HG02610 (cell line): ENCODE measurements around the gene SLC12A5.
"Not testable (repeated sequence)": the region's sequence is repeated elsewhere in the genome, so short reads cannot be mapped to it uniquely, and the experiment has no call there.

Experiments used
- ATAC-seq: cut with Tn5 transposase; IDR thresholded peaks from one replicate; pipeline ENCODE4 v1.9.1; 2021; ENCODE audit warnings: mild to moderate bottlenecking, moderate library complexity; ENCODE audit not compliant: unreplicated experiment

The SLC12A5 gene

DNA sequence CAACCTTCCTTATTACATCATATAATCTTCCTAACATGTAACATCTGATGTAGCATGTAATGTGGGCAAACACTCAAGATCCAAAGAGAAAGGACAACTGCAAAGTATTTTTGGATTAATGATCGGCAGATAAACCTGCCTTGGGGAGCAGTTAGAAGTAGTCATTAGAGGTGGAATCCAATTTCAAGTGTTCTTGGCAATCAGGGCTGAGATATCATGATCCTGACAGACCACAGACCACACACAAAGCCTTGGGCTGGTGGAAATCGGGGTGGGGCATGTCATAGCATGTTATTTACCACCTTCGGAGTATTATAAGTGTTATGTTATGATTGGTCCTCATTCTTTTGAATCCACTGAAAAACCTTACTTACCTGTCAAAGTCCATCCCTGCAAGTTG lies 44.4 kb downstream of the SLC12A5 start:
- no peak for ATAC-seq

- ATAC-seq, result no peak
Observed at GRCh38 chr20:46074006-46074405, 45.0 kb downstream of the SLC12A5 start.

- ATAC-seq, result no peak
Observed at GRCh38 chr20:46076806-46077205, 47.8 kb downstream of the SLC12A5 start.

DNA sequence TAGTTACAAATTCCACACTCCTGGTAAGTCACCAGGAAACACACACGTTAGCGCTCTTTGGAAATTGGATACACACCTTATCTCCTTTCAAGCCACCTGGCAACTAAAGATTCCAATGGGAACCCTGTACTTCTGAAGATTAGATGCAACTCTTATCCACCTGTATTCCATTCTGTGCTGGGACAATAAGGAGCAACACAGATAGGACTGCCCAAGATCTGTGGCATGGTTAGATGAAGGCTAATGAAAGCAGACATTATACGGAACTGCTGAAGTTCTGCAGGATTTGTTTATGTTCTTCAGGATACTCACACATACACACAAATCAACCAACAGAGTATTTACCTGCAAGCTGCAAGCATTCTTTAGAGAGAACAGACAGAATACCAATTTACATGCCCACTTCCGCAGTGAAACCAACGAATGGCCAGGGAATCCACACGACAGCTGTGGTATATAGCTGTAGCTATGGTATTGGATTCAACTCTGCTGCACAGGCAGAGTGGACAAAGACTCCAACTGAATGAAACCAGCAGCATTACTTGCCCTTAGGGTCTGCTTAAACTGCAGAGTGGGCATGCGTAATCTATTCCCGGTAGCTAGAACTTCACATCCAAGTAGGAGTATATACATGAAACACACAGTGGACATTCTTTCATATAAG lies 48.8 kb downstream of the SLC12A5 start:
- no peak for ATAC-seq

GRCh38 chr20:46078954-46079353 lies 49.9 kb downstream of the SLC12A5 start:
- no peak for ATAC-seq

GRCh38 chr20:46081074-46081473 lies 52.1 kb downstream of the SLC12A5 start:
- ATAC-seq, result no peak

GRCh38 chr20:46083101-46083500 lies 54.1 kb downstream of the SLC12A5 start:
- ATAC-seq, result no peak

DNA sequence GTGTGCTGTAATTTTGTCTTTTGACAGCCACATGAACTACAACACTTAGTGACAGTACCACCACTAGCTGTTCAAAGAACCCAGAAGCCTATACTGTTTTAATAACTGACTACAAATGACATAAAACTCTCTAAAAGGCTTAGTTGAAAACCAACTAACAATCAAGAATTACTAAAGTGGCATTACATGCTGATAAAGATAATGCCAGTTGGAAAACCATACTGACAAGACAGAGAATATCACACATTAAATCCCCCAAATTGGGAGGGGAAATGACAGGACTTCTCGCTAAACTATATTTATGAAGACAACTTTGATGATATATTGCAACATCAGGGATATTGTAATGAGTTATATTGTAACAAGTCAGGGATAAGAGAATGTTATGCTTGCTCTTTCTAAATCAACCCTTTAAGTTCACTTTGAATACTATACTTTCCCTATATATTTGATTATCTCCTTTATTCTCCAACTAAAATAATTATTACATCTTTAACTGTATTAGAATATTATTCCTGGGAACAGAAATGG lies 54.6 kb downstream of the SLC12A5 start:
- ATAC-seq, result no peak

GRCh38 chr20:46084805-46085178 lies 55.8 kb downstream of the SLC12A5 start:
- no peak for ATAC-seq

GRCh38 chr20:46085179-46085851 lies 56.3 kb downstream of the SLC12A5 start:
- ATAC-seq, result no peak

GRCh38 chr20:46087161-46087560 lies 58.1 kb downstream of the SLC12A5 start:
- ATAC-seq, result no peak

DNA sequence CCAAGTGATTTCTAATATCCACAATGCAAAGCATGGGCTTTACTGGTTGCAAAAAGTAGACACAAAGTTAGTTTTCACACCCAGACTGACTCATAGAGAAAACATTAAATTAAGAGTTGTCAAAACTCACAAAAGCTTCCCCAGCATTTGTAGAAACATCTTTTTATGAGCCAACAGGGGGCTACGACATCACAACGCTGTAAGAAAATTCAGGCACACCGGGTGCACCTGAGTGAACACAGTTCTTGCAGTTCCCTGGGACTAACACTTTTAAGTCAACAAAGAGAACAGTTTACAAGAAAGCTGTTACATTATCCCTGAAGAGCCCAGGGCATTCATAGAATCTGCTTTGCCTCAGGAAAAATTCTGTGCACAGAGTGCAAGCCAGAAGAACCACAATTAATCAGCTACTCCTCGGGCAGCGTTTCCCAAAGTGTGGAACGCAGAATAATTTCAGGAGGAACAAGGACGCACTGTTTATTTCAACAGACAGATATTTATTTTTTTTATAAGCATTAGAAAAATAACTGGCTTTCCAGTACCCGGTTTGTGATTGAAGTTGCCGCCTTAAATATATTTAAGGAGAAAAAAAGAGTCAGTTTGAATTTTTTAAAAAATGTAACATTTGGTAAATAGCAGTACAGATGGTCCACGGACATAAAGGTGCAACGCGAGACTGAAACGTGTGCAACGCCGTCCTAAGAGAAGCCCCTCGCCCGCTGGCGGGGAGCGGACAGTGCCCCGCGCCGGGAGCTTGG lies 59.6 kb downstream of the SLC12A5 start:
- ATAC-seq, result no peak

- peak; percentile 2 for ATAC-seq
Observed at GRCh38 chr20:46089167-46089416, 60.1 kb downstream of the SLC12A5 start.

DNA sequence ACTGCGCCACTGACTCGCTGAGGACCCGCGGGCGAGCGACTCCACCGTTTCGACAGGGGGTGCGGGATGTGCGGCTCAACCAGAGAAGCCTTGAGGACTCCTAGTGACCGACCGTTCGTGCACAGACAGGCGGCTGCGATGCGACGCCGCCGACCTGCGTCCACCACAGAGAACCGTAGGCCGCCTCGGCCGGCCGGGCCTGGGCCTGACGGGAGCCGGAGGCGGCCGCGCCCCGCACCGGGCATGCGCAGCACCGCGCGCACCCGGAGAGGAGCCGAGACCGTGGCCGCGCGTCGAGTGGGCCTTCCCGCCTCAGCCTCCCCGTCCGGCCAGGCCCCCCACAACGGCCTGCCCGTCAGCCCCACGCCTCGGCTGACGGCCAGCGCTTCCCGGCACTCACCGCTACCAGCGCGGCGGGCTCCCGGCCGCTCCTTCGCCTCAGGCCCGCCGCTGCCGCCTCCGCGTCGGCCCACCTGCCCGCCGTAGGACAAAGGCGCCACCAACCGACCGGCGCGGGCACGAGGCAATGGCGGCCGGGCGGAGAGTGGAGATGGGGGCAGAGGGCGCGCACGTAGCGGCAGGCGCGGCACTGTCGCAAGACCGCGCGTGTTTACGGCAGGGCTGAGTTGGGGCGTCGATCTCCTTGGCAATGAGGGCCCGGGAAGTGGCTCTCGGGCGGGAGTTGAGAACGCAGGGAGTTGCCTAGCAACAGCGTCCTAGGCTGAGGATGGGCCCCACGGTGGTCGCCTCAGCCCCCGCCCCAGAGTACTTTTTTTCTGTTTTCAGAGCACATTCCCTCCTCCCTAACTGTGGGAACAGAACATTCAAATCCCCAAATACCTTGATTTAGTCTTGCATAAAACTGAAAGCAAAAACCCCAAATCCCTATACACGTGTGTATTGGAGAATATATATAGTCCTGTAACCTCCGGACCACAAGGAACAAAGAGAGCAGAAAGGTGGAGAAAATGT lies 60.7 kb downstream of the SLC12A5 start, which contains the start of gene NCOA5:
Gene NCOA5, minus strand, starts transcription at position 546 of the 972 bp plus-strand sequence. CDS start 10,538 bp downstream, outside the sequence.
- peak; percentile 75 for ATAC-seq

GRCh38 chr20:46091622-46092535 lies 62.9 kb downstream of the SLC12A5 start:
- ATAC-seq, result not testable (repeated sequence)

DNA sequence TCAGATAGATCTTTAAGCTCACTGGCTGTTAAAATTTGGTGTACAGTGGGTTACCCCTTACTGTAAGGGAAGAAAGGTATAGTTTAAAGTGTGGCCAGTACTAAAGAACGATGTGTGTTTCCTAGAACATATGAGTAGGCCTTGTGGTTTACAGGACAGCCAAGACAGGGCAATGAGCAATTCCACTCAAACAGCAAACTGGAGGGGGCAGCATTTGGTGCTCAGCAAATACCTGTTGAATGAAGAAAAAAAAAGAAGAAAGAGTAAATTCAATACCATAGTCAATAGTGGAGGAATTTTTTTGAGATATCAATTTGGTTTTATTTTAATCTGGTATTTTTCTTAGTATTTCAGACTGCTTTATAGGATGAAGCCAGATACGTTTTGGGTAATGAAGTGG lies 64.5 kb downstream of the SLC12A5 start:
- no peak for ATAC-seq

DNA sequence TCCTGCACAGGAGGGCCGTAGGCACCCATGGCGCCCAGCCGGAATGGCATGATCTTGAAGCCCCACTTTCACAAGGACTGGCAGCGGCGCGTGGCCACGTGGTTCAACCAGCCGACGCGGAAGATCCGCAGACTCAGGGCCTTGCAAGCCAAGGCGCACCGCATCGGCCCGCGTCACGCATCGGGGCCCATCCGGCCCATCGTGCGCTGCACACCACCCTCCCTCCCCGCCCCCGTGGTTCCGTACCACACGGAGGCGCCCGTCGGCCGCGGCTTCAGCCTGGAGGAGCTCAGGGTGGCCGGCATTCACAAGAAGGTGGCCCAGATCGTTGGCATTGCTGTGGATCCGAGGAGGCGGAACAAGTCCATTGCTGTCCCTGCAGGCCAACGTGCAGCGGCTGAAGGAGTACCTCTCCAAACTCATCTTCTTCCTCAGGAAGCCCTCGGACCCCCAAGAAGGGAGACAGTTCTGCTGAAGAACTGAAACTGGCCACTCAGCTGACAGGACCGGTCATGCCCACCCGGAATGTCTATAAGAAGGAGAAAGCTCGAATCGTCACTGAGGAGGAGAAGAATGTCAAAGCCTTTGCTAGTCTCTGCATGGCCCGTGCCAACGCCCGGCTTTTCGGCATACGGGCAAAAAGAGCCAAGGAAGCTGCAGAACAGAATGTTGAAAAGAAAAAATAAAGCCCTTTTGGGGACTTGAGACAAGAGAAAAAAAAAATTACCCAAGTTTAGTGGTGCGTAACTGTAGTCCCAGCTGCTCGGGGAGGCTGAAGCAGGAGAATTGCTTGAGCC lies 70.7 kb downstream of the SLC12A5 start:
- ATAC-seq, result no peak

- ATAC-seq, result not testable (repeated sequence)
Observed at GRCh38 chr20:46100444-46100843, 71.4 kb downstream of the SLC12A5 start.

DNA sequence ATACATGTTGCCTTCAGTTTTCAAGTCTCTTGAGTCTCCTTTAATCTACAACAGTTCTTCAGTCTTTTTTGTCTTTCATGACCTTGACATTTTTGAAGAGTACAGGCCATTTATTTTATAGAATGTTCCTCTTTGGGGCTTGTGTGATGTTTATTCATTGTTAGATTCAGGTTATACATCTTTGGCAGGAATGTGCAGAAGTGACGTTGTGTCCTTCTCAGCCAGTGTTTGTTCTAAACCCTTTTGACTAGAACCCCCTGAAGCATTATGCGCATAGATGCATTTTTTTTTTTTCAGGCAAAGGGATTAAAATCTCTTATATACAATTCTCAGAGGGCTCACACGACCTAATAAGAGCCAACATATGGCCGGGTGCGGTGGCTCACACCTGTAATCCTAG lies 72.0 kb downstream of the SLC12A5 start:
- ATAC-seq, result no peak
